Skin of body (tissue), 2 donors: ENCODE data around the gene PLXNA2. TPM values are rescaled to one million over a fixed set of nuclear protein-coding genes. Genes with fewer than 3 reads are reported as not detected.

Experiments
- DNase-seq: peaks from one replicate; lab custom pipeline; 2025; lab: John Stamatoyannopoulos, UW
- total RNA-seq: library from RNA; depleted of rRNA; stranded (reverse); fragments of >200 nt; gene quantifications from one replicate; pipeline ENCODE4 v1.2.3, GENCODE V29; 2014

The PLXNA2 gene
- total RNA-seq, 1 donor from 2014 or later = 13.5 TPM

DNA sequence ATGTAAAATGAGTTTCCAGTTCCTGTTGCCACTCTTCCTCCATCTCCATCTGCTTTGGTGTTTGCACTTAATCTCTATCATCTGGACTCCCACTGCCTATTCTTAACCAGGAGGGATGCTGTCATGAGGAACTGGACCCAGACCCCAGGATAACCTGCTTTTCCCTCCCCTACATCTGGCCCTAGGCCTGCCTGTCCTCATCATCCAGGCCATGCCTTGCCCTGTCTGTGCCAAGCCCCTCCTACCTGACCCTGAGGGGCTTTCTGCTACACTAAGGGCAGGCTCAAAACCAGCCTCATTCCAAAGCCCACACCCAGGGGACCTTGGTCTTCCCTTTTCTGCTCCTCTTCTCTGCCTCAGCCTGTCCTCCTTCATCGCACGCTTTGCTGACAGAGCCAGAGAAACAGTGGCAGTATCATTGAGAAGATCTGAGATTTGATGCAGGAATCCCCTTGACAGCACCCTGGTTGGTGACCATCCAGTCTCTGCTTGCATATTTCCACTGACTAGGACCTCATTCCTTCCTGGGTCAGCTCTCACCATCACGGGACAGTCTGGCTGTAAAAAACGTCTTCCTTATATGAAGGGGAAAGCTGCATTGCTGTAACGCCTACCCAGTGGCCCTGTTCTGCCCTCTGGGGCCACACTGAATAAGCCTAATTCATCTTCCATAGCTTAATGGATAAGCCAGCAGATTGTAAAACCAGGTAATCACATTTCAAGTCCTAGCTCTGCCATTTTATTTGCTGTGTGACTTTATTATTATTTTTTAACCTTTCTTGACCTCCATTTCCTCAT lies 38.8 kb downstream of the PLXNA2 start:
- no peak for DNase-seq

GRCh38 chr1:208204779-208205178 lies 39.4 kb downstream of the PLXNA2 start:
- DNase-seq = peak; percentile 50

- no peak for DNase-seq
Observed at GRCh38 chr1:208203848-208204609, 40.2 kb downstream of the PLXNA2 start.

DNA sequence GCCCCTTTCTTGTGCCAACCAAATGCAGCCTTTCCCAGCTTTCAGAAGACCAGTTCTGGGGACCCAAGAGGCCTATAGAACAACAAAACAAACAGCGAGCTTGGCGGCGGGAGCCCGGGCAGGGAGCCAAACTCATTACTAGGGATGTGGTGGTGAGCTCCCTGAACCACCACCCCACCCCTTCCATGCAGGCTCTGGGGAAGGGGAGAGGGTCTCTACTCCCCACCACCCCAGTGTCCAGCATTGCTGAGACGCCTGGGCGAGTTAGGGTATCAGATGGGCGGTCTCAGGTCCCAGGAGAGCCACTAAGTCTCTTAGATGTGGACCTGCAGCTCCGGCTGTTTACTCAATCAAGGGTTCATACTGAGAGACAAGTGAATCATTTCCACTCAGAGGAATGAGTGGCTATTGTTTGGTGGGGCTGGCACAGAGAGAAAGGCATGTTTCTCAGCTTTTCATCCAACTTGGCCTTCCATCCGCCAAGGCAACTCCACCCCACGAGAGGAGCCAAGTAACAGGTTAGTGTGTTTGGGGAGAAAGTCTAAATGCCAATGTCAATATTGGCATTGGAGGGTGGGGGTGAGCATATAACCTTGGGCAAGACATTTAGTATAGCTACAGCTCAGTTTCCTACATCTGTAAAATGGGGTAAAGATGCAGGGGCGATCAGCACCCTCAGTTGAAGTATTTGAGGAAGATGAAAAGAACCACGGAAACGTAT lies 40.9 kb downstream of the PLXNA2 start:
- no peak for DNase-seq

DNA sequence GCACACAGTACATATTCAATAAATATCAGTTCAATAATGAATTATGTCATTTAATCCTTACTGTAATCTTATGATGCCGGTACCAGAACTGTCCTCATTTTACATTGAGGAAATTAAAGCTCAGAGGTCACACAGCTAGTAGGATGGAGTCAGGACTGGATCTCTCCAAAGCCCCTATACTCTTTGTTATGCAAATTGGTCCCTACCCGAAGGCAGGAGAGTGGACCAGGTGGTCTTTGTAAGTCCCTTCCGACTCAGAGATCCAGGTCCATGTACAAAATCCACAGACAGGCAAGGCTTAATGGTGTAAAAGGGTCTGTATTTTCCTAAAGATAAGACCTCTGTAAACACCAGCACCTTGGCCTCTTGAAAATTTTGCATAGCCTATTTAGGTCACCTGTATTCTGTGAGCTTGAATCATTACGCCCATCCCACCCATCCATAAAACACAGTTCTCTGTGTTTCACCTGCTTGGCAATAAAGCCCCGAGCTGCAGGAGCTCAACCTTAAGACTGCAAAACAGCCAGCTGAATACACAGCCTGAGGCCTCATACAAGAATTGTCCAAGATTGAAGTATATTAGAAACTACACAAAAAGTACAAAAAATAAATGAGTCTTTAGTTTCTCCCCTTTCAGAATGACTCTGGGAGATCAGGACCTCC lies 41.7 kb downstream of the PLXNA2 start:
- DNase-seq = no peak

GRCh38 chr1:208201229-208201628 lies 43.0 kb downstream of the PLXNA2 start:
- DNase-seq = peak; percentile 46

- DNase-seq = no peak
Observed at GRCh38 chr1:208200116-208200515, 44.1 kb downstream of the PLXNA2 start.

- DNase-seq = no peak
Observed at GRCh38 chr1:208198236-208198635, 45.9 kb downstream of the PLXNA2 start.

DNA sequence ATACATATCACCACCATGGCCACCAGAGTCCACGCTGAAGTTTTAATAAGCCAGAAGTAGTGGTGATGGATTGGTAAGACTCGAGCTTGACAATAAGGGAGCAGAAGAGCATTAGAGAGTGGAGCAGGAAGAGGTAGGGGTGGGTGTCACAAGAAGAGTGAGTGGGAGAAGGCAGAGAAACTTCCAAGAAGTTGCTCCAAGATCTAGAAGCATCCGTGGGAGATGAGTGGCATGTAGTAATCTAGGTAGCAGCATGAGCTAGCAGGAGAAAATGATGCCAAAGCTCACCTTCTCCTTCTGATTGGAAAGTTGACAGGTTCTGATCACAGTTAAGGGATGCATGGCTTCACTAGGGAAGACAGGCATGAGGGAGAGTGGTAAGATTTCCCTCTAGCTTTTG lies 49.2 kb downstream of the PLXNA2 start:
- DNase-seq = no peak

GRCh38 chr1:208192995-208193394 lies 51.2 kb downstream of the PLXNA2 start:
- DNase-seq = peak; percentile 59

DNA sequence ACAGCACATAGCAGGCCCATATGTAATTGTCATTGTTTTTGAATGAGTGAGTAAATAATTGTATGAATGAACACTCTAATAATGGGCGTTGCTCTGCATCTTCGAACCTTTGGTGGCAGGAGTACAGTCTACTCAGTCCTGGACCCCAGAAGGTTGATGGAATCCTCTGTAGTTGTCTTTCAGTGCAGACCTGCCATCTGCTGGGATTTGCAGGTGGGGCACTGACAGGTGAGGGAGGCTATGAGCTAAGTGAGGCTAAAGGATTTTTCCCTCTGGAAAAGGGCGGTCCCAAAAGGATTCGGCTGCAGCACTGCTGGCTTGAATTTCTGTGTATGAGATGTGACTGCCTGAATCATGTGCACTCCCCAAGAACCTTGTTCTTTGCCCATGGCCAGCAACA lies 53.4 kb downstream of the PLXNA2 start:
- DNase-seq = no peak

DNA sequence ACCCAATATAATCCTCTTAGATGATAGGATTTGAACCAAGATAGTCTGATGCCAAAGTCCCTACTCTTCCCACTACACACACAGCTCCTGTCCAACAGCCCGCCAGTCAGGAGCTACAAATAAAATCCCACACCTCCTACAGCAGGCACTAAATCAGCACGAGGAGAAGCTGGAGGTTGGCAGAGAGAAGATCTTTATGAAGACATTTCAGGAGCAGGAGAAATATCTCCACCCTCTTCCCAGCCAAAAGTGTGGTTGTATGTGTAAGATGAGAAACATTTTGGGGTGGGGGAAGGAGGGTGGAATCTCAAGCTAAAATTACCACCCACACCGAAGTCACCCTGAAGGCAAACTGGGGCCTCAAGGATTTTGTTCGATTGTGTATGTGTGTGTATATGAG lies 54.5 kb downstream of the PLXNA2 start:
- no peak for DNase-seq

GRCh38 chr1:208189183-208189582 lies 55.0 kb downstream of the PLXNA2 start:
- no peak for DNase-seq

DNA sequence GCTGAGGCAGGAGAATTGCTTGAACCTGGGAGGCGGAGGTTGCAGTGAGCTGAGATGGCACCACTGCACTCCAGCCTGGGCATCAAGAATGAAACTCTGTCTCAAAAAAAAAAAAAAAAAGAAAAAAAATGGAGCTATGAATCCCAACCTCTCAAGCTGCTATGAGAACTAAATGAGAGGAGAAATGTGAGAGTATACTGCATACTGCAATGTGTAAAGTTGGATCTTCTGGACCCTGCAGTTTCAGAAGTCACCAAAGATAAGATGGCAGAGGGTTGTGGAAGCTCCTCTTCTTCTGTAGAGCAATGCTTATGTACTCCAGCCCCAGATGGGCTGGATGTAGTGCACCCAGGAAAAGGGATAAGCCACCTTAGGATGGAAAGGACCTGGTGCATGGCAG lies 55.6 kb downstream of the PLXNA2 start:
- DNase-seq = no peak

DNA sequence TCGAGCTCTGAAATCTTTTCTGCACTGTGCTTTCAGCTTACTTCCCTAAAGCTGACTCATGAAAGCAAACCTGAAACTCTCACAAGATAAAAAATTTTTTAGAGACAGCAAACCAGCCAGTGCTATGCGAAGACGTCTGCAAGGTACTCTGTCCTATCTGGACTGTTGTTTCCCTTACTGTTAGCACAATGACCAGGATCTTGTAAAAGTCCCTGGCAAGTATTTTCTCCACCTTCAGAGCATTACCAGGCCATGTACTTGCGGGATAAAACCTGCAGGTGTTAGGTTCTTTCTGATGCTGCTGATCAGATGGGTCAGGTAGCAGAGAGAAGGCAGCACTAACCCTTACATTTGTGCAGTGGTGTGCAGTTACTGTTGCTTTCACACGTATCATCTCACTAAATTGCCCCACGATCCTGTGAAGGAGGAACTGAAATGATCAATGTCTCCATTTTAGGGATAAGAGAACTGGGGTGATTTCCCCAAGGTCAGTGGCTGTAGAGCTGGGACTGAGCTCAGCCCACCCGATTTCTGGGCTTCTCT lies 56.6 kb downstream of the PLXNA2 start:
- DNase-seq = no peak

GRCh38 chr1:208185801-208186231 lies 58.4 kb downstream of the PLXNA2 start:
- DNase-seq = no peak

- DNase-seq = peak; percentile 28
Observed at GRCh38 chr1:208184966-208185654, 59.1 kb downstream of the PLXNA2 start.

DNA sequence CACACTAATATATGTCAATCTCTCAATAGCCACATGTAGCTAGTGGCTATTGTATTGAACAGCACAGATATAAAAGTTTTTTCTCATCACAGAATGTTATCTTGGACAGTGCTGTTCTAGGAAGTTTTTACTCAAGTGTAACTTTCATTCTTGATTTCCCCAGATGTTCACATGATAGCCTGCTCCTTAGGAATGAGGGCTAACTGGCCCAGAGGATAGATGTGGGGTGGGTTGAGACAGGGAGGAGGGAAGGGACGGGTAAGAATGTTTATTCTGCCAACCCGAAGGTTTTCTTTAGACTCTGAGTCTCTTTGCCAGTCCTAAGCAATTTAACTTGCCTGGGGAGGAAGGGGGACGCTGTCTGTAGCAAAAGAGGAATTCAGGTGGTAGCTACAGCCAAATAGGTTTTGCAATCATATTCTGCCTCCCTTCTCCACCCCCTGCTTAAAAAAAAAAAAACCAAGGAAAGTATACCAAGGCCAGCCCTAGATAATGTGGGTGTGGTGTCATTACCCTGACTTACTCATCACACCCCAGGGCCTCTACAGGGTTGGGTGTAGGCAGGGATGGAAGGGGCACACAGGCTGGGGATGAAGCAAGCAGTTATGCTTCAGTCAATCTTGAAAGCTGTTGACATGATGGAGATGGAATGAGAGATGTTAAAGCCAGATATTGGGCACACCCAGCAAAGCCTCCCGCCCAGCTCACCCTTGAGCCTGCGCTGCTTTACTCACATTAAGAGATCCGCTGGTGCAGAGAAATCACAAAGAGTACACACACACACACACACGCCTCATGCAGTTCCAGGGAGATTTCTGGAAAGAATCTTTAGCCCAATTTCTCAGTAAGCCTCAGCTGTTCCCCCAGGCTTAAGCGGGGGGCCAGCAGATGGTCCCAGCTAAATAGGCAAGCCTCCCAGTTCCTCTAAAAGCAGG lies 59.9 kb downstream of the PLXNA2 start:
- peak; percentile 88 for DNase-seq

DNA sequence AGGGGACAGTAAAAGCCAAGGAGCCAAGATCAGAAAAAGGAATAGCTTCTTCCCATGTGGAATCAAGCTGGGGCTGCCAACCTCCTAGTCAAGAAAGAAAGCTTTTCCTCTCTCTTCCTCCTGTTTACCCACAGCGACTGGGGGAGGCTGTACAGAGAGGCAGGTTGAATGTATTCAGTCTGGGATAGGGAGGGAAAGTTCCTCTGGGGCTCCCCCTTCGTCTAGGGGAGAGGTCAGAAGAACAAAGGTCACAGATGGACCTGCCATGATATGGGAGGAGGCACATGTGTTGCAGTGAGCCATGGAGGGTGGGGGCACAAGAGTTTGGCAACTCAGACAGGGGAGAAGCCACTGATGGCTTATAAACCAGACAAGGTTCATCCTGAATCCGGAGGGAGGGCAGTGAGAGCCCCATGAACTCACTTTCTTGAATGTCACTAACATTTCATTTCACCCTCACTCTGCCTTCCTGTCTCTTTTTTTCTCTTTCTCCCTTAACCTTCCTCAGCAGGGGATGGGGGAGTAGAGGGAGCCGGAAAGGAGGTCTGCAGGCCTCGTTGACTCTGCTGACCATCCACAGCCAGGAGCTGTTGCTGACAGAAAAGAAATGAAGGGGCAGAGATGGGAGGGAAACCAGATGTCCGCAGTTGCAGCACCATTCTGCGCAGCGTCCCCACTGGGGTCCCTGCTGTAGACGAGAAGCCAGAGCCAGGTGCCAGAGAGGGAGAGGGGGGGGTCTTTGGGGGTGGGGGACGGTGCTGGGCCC lies 61.1 kb downstream of the PLXNA2 start:
- DNase-seq = no peak
